IMR-90 (cell line): Measurements from ENCODE around the gene PTPRN2. TPM values are rescaled to one million over a fixed set of nuclear protein-coding genes. Genes with fewer than 3 reads are reported as not detected.

Experiments used
- ATAC-seq: fragments of 200-7000 bp; cut with Tn5 transposase; 2 replicates; pipeline ENCODE4 v1.9.1; 2020; ENCODE audit warnings: low read depth, mild to moderate bottlenecking, moderate library complexity
- BruUV-seq: library from RNA; stranded (reverse); fragments of 400-500 nt; replicated peaks from 2 replicates; lab custom pipeline; 2021; lab: Mats Ljungman, UMichigan
- CTCF ChIA-PET: fragments of 300-600 bp; formaldehyde crosslinking; extraction: SDS; loops from one replicate; lab custom pipeline; 2021; ENCODE audit warnings: antibody characterized with exemption; lab: Yijun Ruan, JAX
- POLR2A ChIA-PET: fragments of 300-600 bp; sonication (Branson Sonifier 250); formaldehyde crosslinking; loops from one replicate; lab custom pipeline; 2022; ENCODE audit warnings: antibody characterized with exemption; ENCODE audit not compliant: unreplicated experiment; lab: Charles Lee
- DNase-seq: peaks from one replicate; pipeline ENCODE4 v3.0.0; 2013
- H2AFZ ChIP-seq: replicated peaks from 2 replicates; pipeline ENCODE3; 2013; ENCODE audit warnings: low read length, mild to moderate bottlenecking; ENCODE audit not compliant: poor library complexity
- H2AK5ac ChIP-seq: 2 replicates; pipeline ENCODE4 v1.6.1; 2013; ENCODE audit warnings: low read depth, low read length, inconsistent platforms
- H2AK9ac ChIP-seq: replicated peaks from 2 replicates; pipeline ENCODE3; 2013; ENCODE audit warnings: mild to moderate bottlenecking, low read depth, low read length, moderate library complexity; ENCODE audit not compliant: poor library complexity
- H2BK120ac ChIP-seq: 2 replicates; pipeline ENCODE4 v1.6.1; 2013; ENCODE audit warnings: low read depth, low read length, inconsistent platforms
- H2BK15ac ChIP-seq: 3 replicates; pipeline ENCODE4 v1.6.1; 2013; ENCODE audit warnings: low read depth, low read length, inconsistent platforms
- H2BK20ac ChIP-seq: 2 replicates; pipeline ENCODE4 v1.6.1; 2013; ENCODE audit warnings: low read depth, mild to moderate bottlenecking, inconsistent platforms, low read length, moderate library complexity
- H2BK5ac ChIP-seq: 2 replicates; pipeline ENCODE4 v1.6.1; 2013; ENCODE audit warnings: mild to moderate bottlenecking, low read depth, low read length, inconsistent platforms; ENCODE audit not compliant: poor library complexity, severe bottlenecking
- H3K14ac ChIP-seq: replicated peaks from 2 replicates; pipeline ENCODE4 v1.6.1; 2013; ENCODE audit warnings: low read depth, low read length, inconsistent platforms
- H3K18ac ChIP-seq: 2 replicates; pipeline ENCODE4 v1.6.1; 2013; ENCODE audit warnings: low read depth, low read length, control low read depth
- H3K23ac ChIP-seq: 2 replicates; pipeline ENCODE4 v1.6.1; 2013; ENCODE audit warnings: low read depth, low read length, inconsistent platforms
- H3K27ac ChIP-seq: 2 replicates; pipeline ENCODE4 v1.5.1; 2013; ENCODE audit warnings: mild to moderate bottlenecking, control low read depth, low read length; ENCODE audit not compliant: insufficient read depth
- H3K27me3 ChIP-seq: 2 replicates; pipeline ENCODE4 v1.6.1; 2013; ENCODE audit warnings: low read length; ENCODE audit not compliant: control insufficient read depth, insufficient read depth
- H3K36me3 ChIP-seq: 2 replicates; pipeline ENCODE4 v1.6.1; 2013; ENCODE audit warnings: low read length, mixed read lengths; ENCODE audit not compliant: control insufficient read depth, insufficient read depth
- H3K4ac ChIP-seq: 2 replicates; pipeline ENCODE4 v1.6.1; 2013; ENCODE audit warnings: low read depth, low read length, inconsistent platforms
- H3K4me1 ChIP-seq: 2 replicates; pipeline ENCODE4 v1.6.1; 2013; ENCODE audit warnings: low read length, mixed read lengths; ENCODE audit not compliant: control insufficient read depth, insufficient read depth
- H3K4me2 ChIP-seq: 2 replicates; pipeline ENCODE4 v1.6.1; 2013; ENCODE audit warnings: low read depth, mild to moderate bottlenecking, control low read depth, low read length, moderate library complexity
- H3K4me3 ChIP-seq: 2 replicates; pipeline ENCODE4 v1.5.1; 2013; ENCODE audit warnings: low read depth, mild to moderate bottlenecking, control low read depth, low read length, moderate library complexity; ENCODE audit not compliant: insufficient read depth
- H3K56ac ChIP-seq: 2 replicates; pipeline ENCODE4 v1.6.1; 2013; ENCODE audit warnings: low read length, inconsistent platforms; ENCODE audit not compliant: insufficient read depth; ENCODE audit errors: extremely low read depth
- H3K79me1 ChIP-seq, 2 experiments: 2 replicates each; pipeline ENCODE4 v1.6.1; 2013; ENCODE audit warnings: low read length in 2 of 2, inconsistent platforms in 1 of 2, low read depth in 1 of 2
- H3K9ac ChIP-seq: 2 replicates; pipeline ENCODE4 v1.6.1; 2013; ENCODE audit warnings: low read depth, low read length, control low read depth
- H3K9me1 ChIP-seq: 2 replicates; pipeline ENCODE4 v1.6.1; 2013; ENCODE audit warnings: low read length, inconsistent platforms; ENCODE audit not compliant: insufficient read depth
- H3K9me3 ChIP-seq: 2 replicates; pipeline ENCODE4 v1.6.1; 2013; ENCODE audit warnings: low read length; ENCODE audit not compliant: control insufficient read depth, insufficient read depth
- H4K20me1 ChIP-seq: 2 replicates; pipeline ENCODE4 v1.6.1; 2013; ENCODE audit warnings: low read length, inconsistent platforms; ENCODE audit not compliant: insufficient read depth
- H4K5ac ChIP-seq: 2 replicates; pipeline ENCODE4 v1.6.1; 2013; ENCODE audit warnings: mild to moderate bottlenecking, low read depth, low read length, control low read depth
- H4K8ac ChIP-seq, 2 experiments: 2 replicates each; pipeline ENCODE4 v1.6.1; 2013; ENCODE audit warnings: low read depth in 2 of 2, low read length in 2 of 2, control low read depth in 1 of 2, inconsistent platforms in 1 of 2
- H4K91ac ChIP-seq: 2 replicates; pipeline ENCODE4 v1.6.1; 2013; ENCODE audit warnings: low read depth, low read length, inconsistent platforms; ENCODE audit not compliant: insufficient read depth
- BHLHE40 ChIP-seq: fragments of 150-350 bp; IDR thresholded peaks from 2 replicates; pipeline ENCODE4 v1.6.1; 2016; ENCODE audit warnings: mild to moderate bottlenecking, low read depth, low read length
- CEBPB ChIP-seq: IDR thresholded peaks from 2 replicates; pipeline ENCODE4 v1.6.1; 2012; ENCODE audit warnings: low read depth, low read length, improper control_type of control experiment
- FOS ChIP-seq: fragments of 150-350 bp; IDR thresholded peaks from 2 replicates; pipeline ENCODE4 v1.6.1; 2016; ENCODE audit warnings: low read depth, low read length
- MAFK ChIP-seq: IDR thresholded peaks from 2 replicates; pipeline ENCODE4 v1.6.1; 2012; ENCODE audit warnings: low read depth, low read length, improper control_type of control experiment
- MAZ ChIP-seq: IDR thresholded peaks from 2 replicates; pipeline ENCODE4 v1.6.1; 2012; ENCODE audit warnings: low read depth, mild to moderate bottlenecking, low read length, improper control_type of control experiment, moderate library complexity, borderline replicate concordance
- MXI1 ChIP-seq: IDR thresholded peaks from 2 replicates; pipeline ENCODE4 v1.6.1; 2012; ENCODE audit warnings: low read depth, mild to moderate bottlenecking, low read length, moderate library complexity, borderline replicate concordance
- NFE2L2 ChIP-seq: fragments of 150-350 bp; IDR thresholded peaks from 2 replicates; pipeline ENCODE4 v1.6.1; 2016; ENCODE audit warnings: low read depth, mild to moderate bottlenecking, low read length
- POLR2A ChIP-seq: IDR thresholded peaks from 2 replicates; pipeline ENCODE4 v1.6.1; 2012; ENCODE audit warnings: mild to moderate bottlenecking, low read depth, low read length
- RAD21 ChIP-seq: IDR thresholded peaks from 2 replicates; pipeline ENCODE4 v1.6.1; 2012; ENCODE audit warnings: low read length, improper control_type of control experiment
- RCOR1 ChIP-seq: IDR thresholded peaks from 2 replicates; pipeline ENCODE4 v1.6.1; 2012; ENCODE audit warnings: mild to moderate bottlenecking, low read length, improper control_type of control experiment; ENCODE audit not compliant: insufficient replicate concordance
- RFX5 ChIP-seq: IDR thresholded peaks from 2 replicates; pipeline ENCODE4 v1.8.0; 2012; ENCODE audit warnings: low read depth, mild to moderate bottlenecking, low read length, moderate library complexity
- SMC3 ChIP-seq: fragments of 150-350 bp; IDR thresholded peaks from 2 replicates; pipeline ENCODE4 v1.6.1; 2016; ENCODE audit warnings: low read depth, mild to moderate bottlenecking, antibody characterized with exemption, low read length, moderate library complexity
- WGBS, 2 experiments: methylation state at CpG; one replicate each; pipeline versions ENCODE4 v1.1.5 to v1.1.7; 2013; ENCODE audit warnings: missing lambda C conversion rate in 2 of 2; ENCODE audit not compliant: insufficient read length in 1 of 2; ENCODE audit errors: extremely low coverage in 2 of 2; 5-methylcytosine and 5-hydroxymethylcytosine counted together
- dilution Hi-C: fragments of 300-500 bp; cut with HindIII; formaldehyde crosslinking; loops from one replicate; pipeline ENCODE4 v1.14.3; 2018; ENCODE audit warnings: low sequenced_read_pairs; ENCODE audit not compliant: unreplicated experiment
- in situ Hi-C: fragments of 300-500 bp; cut with MboI; formaldehyde crosslinking; loops from 3 replicates; pipeline ENCODE4 v1.14.3; 2019; ENCODE audit warnings: low sequenced_read_pairs, inconsistent platforms, mixed read lengths
- intact Hi-C: fragments of 100-400 bp; cut with micrococcal nuclease; formaldehyde crosslinking; loops from 2 replicates; pipeline ENCODE4 v1.10.0; 2022
- polyA plus RNA-seq, 3 experiments: library from polyadenylated mRNA; depleted of rRNA; stranded (reverse); fragments of >200 nt; gene quantifications; 2 replicates each; pipeline ENCODE4 v1.2.3, GENCODE V29; 2012; ENCODE audit warnings: low replicate concordance in 1 of 3
- total RNA-seq: library from RNA; depleted of rRNA; stranded (reverse); fragments of >200 nt; gene quantifications from 2 replicates; pipeline ENCODE4 v1.2.3, GENCODE V29; 2012
- TF ChIP-seq, protein P1 (sequence below): fragments of 150-350 bp; IDR thresholded peaks from 2 replicates; pipeline ENCODE4 v1.6.1; 2017; ENCODE audit warnings: mild to moderate bottlenecking, antibody characterized with exemption, low read length, low read depth
- TF ChIP-seq, protein P2 (sequence below): conservative IDR thresholded peaks from 2 replicates; pipeline ENCODE4 v1.5.1; 2012; ENCODE audit warnings: mild to moderate bottlenecking, low read depth, low read length, improper control_type of control experiment
- TF ChIP-seq, protein P3 (sequence below): fragments of 150-350 bp; IDR thresholded peaks from 2 replicates; pipeline ENCODE4 v1.6.1; 2016; ENCODE audit warnings: low read depth, mild to moderate bottlenecking, low read length, moderate library complexity, borderline replicate concordance

Gene PTPRN2
- total and polyA plus RNA-seq, 2 of the 4 experiments (the other 2 are of a cell fraction): 0.03 TPM; not detected in 1

DNA sequence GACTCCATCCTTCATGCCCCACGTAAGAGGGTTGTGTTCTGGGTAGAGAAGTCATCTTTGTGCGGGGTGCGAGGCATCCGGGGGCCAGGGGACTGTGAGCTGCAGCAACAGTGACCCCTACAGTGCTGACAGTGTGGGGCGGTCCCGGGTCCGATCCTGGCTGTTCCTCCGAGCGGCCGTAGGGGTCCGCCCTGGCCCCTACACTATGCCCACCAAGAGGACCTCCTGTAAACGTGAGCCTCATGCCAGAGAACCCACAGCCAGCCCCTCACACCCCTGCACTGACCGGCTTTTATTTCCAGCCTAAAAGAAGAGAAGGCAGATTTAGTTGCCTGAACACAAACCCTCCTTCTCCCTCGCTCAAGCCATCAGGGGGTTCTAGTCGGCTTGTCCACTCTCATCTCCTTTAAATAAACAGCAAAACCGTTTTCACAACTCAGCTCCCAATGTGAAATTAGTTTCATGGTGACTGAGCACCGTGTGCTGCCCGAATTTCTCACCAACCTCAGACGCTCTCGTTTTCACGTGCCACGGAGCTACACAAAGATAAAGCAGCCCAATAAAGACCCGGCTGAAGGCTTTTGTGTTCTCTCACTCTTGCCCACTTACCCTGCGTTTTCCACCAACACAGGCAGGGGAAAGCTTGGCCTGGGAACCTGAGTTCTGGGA, 588.6 kb downstream of the PTPRN2 start:
- dilution Hi-C loops (no loop called here), in situ Hi-C loops (no loop called here), intact Hi-C loops (no loop called here)
- Histone ChIP-seq H3K56ac (no peak overlapping the region), H4K91ac (no peak overlapping the region), H3K27ac (no peak overlapping the region), H3K36me3 (no peaks in the 10 kb centered on the region), H2BK120ac (no peak overlapping the region), H3K23ac (no peak overlapping the region), H3K9me1 (no peaks in the 10 kb centered on the region), H3K79me1 (no peaks in the 10 kb centered on the region), H2BK5ac (no peak overlapping the region), H2AFZ (no peak overlapping the region), H3K4me3 (no peak overlapping the region), H2BK15ac (no peak overlapping the region), H3K14ac (no peak overlapping the region), H2AK9ac (no peak overlapping the region), H3K9ac (no peak overlapping the region), H3K27me3 (no peaks in the 10 kb centered on the region), H4K5ac (no peak overlapping the region), H4K8ac (no peak overlapping the region), H2AK5ac (no peak overlapping the region), H4K20me1 (no peaks in the 10 kb centered on the region), H3K9me3 (peaks cover 49% of the 10 kb centered on the region), H3K4ac (no peak overlapping the region), H2BK20ac (no peak overlapping the region), H3K4me1 (no peaks in the 10 kb centered on the region), H3K4me2 (no peak overlapping the region), H3K18ac (no peak overlapping the region)
- ATAC-seq: no peak
- TF ChIP-seq, protein P1, sequence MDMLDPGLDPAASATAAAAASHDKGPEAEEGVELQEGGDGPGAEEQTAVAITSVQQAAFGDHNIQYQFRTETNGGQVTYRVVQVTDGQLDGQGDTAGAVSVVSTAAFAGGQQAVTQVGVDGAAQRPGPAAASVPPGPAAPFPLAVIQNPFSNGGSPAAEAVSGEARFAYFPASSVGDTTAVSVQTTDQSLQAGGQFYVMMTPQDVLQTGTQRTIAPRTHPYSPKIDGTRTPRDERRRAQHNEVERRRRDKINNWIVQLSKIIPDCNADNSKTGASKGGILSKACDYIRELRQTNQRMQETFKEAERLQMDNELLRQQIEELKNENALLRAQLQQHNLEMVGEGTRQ: no peak
- no peak for TF ChIP-seq POLR2A
- TF ChIP-seq NFE2L2: no peak
- TF ChIP-seq, protein P2, sequence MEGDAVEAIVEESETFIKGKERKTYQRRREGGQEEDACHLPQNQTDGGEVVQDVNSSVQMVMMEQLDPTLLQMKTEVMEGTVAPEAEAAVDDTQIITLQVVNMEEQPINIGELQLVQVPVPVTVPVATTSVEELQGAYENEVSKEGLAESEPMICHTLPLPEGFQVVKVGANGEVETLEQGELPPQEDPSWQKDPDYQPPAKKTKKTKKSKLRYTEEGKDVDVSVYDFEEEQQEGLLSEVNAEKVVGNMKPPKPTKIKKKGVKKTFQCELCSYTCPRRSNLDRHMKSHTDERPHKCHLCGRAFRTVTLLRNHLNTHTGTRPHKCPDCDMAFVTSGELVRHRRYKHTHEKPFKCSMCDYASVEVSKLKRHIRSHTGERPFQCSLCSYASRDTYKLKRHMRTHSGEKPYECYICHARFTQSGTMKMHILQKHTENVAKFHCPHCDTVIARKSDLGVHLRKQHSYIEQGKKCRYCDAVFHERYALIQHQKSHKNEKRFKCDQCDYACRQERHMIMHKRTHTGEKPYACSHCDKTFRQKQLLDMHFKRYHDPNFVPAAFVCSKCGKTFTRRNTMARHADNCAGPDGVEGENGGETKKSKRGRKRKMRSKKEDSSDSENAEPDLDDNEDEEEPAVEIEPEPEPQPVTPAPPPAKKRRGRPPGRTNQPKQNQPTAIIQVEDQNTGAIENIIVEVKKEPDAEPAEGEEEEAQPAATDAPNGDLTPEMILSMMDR: no peak
- no peak for TF ChIP-seq BHLHE40
- TF ChIP-seq MXI1: no peak
- no peak for TF ChIP-seq RAD21
- TF ChIP-seq, protein P3, sequence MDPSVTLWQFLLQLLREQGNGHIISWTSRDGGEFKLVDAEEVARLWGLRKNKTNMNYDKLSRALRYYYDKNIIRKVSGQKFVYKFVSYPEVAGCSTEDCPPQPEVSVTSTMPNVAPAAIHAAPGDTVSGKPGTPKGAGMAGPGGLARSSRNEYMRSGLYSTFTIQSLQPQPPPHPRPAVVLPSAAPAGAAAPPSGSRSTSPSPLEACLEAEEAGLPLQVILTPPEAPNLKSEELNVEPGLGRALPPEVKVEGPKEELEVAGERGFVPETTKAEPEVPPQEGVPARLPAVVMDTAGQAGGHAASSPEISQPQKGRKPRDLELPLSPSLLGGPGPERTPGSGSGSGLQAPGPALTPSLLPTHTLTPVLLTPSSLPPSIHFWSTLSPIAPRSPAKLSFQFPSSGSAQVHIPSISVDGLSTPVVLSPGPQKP: no peak
- TF ChIP-seq CEBPB: no peak
- TF ChIP-seq MAFK: no peak
- TF ChIP-seq RCOR1: no peak
- no peak for TF ChIP-seq SMC3
- TF ChIP-seq MAZ: no peak
- no peak for TF ChIP-seq RFX5
- no peak for TF ChIP-seq FOS
- 49% methylated on average over 20 of the region's 24 CpGs; no CpG with 5 or more reads in 1 of the 2 experiments for WGBS, 2 experiments
- DNase-seq: no peak
- no TSS peak for BruUV-seq
- ChIA-PET CTCF (no interaction called here), POLR2A (no interaction called here)
